Left kidney (tissue), 8 donors: ENCODE data around the gene USP16. TPM values are rescaled to one million over a fixed set of nuclear protein-coding genes. Genes with fewer than 3 reads are reported as not detected.
A peak's percentile ranks its signal among the peaks of the same experiment; 100 is the strongest.
"Not testable (repeated sequence)": the region's sequence is repeated elsewhere in the genome, so short reads cannot be mapped to it uniquely, and the experiment has no call there.

ENCODE experiments used
- DNase-seq: peaks from one replicate; pipeline ENCODE4 v3.0.0-alpha.2; 2013
- long read RNA-seq, 8 donors: transcript quantifications; one replicate each; lab custom pipeline, GENCODE V29; 2026
- polyA plus RNA-seq: library from polyadenylated mRNA; unstranded; fragments of 120-200 nt; gene quantifications from one replicate; pipeline ENCODE4 v1.2.1, GENCODE V29; 2013; ENCODE audit not compliant: insufficient read length

The USP16 gene
- polyA plus RNA-seq, result 72.0 TPM
- long read RNA-seq, donor 1, partial matches to known transcripts, result 0 of 2 reads
- long read RNA-seq, donor 1, other reads (novel, unspliced or antisense), result 0 of 2 reads
- long read RNA-seq, donor 2, partial matches to known transcripts, result 0 of 2 reads
- long read RNA-seq, donor 2, other reads (novel, unspliced or antisense), result 0 of 2 reads
- long read RNA-seq, donor 3, partial matches to known transcripts, result 0 of 4 reads
- long read RNA-seq, donor 3, other reads (novel, unspliced or antisense), result 0 of 4 reads
- long read RNA-seq, donor 4, partial matches to known transcripts, result 0 of 1 reads
- long read RNA-seq, donor 4, other reads (novel, unspliced or antisense), result 0 of 1 reads
- long read RNA-seq, donor 5, partial matches to known transcripts, result 11 of 15 reads
- long read RNA-seq, donor 5, other reads (novel, unspliced or antisense), result 0 of 15 reads
- long read RNA-seq, donor 6, partial matches to known transcripts, result 9 of 11 reads
- long read RNA-seq, donor 6, other reads (novel, unspliced or antisense), result 0 of 11 reads
- long read RNA-seq, donor 7, partial matches to known transcripts, result 8 of 9 reads
- long read RNA-seq, donor 7, other reads (novel, unspliced or antisense), result 0 of 9 reads
- long read RNA-seq, donor 8, partial matches to known transcripts, result 0 of 3 reads
- long read RNA-seq, donor 8, other reads (novel, unspliced or antisense), result 0 of 3 reads

- DNase-seq, result peak; percentile 97
These were observed at the start of gene USP16 for GRCh38 chr21:29024474-29025327. Gene USP16, plus strand, starts transcription at chr21:29024668. Its CDS starts 3,246 bp downstream, at chr21:29027914.

DNA sequence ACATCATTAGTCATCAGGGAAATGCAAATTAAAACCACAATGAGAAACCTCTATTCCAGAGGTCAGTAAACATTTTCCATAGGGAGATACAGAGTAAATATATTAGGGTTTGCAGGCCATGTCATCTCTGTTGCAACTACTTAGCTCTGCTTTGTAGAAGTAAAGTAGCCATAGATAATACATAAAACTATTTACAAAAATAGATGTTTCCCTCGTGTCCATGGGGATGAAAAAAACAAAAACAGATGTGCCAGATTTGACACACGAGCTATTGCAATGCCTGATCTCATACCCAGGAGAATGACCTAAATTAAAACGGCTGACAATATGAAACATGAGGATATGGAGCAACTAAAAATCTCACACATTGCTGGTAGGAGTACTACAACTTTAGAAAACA, 49.1 kb upstream of the USP16 start:
- DNase-seq, result no peak

DNA sequence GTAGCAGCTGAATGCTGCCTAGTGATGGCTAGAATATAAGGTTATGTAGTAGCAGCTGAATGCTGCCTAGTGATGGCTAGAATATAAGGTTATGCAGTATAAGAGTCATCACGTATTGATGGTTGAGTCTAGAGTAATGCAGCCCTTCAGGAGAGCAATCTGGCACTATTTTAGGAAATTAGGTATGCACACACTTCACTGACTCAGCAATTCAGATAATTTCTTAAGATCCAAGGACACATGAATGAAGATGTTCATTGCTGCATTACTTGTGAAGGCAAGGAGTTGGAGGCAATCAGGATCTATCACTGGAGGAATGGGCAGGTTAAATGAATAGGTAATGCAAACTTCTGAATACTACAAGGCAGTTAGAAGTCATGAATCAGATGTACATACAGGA, 45.4 kb upstream of the USP16 start:
- DNase-seq, result no peak

DNA sequence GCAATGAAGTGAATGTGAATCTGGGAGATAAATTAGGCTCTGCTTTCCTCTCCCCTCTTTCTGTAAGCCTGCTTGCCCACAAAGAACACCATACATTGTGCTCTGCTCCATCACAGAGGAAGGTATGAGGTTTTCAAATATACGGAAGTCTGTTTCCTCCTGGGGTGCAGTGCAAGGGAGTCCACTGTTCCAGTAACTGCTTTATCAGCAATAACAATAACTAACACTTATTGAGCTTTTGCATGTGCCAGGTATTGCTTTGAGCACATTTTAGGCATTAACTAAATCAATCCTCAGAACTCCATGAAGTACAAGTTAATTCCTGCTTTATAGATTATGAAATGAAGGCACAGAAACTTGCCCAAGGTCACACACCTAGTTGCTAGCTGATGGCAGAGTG, 41.8 kb upstream of the USP16 start:
- DNase-seq, result no peak

DNA sequence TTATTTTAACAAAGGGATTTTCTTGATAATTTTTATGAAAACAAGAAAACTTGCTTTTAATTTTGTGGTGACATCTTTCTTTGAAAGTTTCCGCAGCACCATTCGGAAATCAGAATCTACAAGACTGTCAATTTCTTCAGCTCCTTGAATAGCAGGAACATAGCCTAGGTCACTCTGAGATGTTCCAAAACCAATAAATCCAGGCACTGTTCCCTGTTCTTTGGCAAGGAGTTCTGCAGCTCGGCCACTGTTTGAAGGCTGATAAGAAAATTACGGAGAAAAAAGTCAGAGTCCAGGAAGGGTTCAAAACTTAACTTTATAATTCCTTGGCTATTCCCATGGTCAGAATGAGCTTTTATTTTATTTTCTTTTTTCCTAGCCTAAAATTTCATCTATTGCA, 37.8 kb upstream of the USP16 start:
- peak; percentile 24 for DNase-seq

DNA sequence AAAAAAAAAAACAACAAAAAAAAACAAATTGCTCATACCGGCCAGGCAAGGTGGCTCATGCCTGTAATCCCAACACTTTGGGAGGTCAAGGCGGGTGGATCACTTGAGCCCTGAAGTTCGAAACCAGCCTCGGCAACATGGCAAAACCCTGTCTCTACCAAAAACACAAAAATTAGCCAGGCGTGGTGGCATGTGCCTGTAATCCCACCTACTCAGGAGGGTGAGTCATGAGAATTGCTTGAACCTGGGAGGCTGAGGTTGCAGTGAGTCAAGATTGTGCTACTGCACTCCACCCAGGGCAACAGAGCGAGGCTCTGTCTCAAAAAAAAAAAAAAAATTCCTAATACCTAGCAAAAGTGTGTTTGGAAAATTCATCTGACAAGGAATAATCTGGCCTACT, 36.3 kb upstream of the USP16 start:
- not testable (repeated sequence) for DNase-seq

- DNase-seq, result peak; percentile 1
These were observed 32.5 kb upstream of the USP16 start for GRCh38 chr21:28991861-28992525.

GRCh38 chr21:28992526-28993292, 31.8 kb upstream of the USP16 start, which contains the start of gene LTN1:
Gene LTN1, minus strand, starts transcription at chr21:28992877. Its CDS starts 72 bp downstream, at chr21:28992805.
- peak; percentile 99 for DNase-seq

GRCh38 chr21:28993293-28993629, 31.2 kb upstream of the USP16 start:
- DNase-seq, result no peak

- DNase-seq, result peak; percentile 93
These were observed 21.9 kb upstream of the USP16 start for GRCh38 chr21:29002442-29003144.

DNA sequence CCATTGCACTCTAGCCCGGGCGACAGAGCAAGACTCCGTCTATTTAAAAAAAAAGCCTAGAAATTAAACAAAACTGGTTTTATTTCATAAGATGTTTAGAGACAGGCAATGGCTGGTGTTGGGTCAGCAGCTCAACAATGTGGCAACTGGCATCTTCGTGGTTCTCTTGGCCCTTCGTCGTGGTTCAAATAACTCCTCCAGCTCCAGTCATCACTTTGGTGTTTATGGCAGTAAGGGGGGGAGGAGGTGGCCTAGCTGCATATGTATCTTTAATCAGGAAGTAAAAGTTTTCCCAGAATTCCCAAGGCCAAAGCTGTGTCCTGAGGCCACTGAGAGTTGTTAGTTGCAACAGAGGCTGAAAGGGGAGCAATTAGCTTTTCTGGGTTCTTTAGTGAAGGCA, 18.8 kb upstream of the USP16 start:
- DNase-seq, result no peak

GRCh38 chr21:29007135-29007534, 17.3 kb upstream of the USP16 start:
- no peak for DNase-seq

GRCh38 chr21:29007810-29008209, 16.7 kb upstream of the USP16 start:
- DNase-seq, result no peak

DNA sequence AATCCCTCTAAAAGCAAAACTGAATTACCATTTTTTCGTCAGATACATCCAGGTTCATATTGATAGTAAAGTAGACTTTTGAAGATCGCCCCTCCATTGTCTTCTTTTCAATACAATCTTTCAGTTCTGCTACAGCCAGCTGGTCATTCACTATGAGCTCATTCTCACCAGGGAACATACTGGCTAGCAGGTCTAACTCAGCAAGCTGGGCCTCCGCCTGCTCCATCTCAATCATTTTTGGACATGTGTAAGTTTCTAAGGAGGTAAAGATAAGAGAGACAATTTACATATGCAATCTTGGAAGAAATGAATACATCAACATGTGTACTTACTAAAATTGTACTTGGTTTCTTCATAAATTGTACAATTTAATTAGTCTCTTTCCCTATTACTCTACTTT, 16.1 kb upstream of the USP16 start:
- no peak for DNase-seq

GRCh38 chr21:29011236-29011635, 13.2 kb upstream of the USP16 start:
- not testable (repeated sequence) for DNase-seq

- no peak for DNase-seq
These were observed 6.7 kb upstream of the USP16 start for GRCh38 chr21:29017639-29018237.

- DNase-seq, result no peak
These were observed 5.9 kb upstream of the USP16 start for GRCh38 chr21:29018540-29018939.

GRCh38 chr21:29022166-29022565, 2.3 kb upstream of the USP16 start:
- no peak for DNase-seq

DNA sequence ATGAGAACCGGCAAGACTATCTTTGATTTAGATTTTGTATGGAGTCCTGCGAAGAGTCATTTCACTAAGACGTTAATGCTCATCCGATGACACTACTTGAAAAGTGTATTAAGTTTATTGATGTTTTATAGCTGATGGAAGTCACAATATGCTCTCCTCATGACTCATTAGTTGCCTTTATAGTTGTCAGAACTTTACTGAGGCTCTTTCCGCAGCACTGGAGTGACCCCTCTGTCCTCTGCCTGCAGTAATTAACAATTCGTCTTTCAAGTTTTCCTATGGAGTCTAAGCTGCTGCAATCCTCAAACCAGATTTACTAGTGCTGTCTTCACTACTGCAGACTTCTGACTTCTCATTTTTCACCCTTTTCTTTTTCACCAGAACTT, 853 bp downstream of the USP16 start:
- no peak for DNase-seq

GRCh38 chr21:29029524-29029923, 5.1 kb downstream of the USP16 start:
- DNase-seq, result no peak
